ENCODE data around the gene CCNY. TPM values are rescaled to one million over a fixed set of nuclear protein-coding genes. Genes with fewer than 3 reads are reported as not detected.

CCNY gene
- total and polyA plus RNA-seq, 2 of the 4 experiments (the other 2 are of a cell fraction) = 38.0 to 131 TPM

- dilution Hi-C loops (cut with HindIII; ENCODE audit: low sequenced_read_pairs, unreplicated experiment) (no loop called here), in situ Hi-C loops (cut with MboI; ENCODE audit: low sequenced_read_pairs) (no loop called here), intact Hi-C loops (cut with micrococcal nuclease) (no loop called here)
- H3K79me1 ChIP-seq (ENCODE audit: low read depth in 1 of 2, low read length in 2 of 2) = peaks cover 26 to 59% of the 10 kb centered on the region in 2 experiments
- no peak overlapping the region for H3K56ac ChIP-seq (ENCODE audit: extremely low read depth, insufficient read depth, low read length)
- POLR2A ChIA-PET (ENCODE audit: unreplicated experiment) = no interaction called here
- H3K9ac ChIP-seq (ENCODE audit: low read depth, low read length) = no peak overlapping the region
- peaks cover 18% of the 10 kb centered on the region for H3K9me1 ChIP-seq (ENCODE audit: insufficient read depth, low read length)
- H4K8ac ChIP-seq (ENCODE audit: low read depth in 2 of 2, low read length in 2 of 2) = no peak overlapping the region
- no peaks in the 10 kb centered on the region for H3K27me3 ChIP-seq (ENCODE audit: control insufficient read depth, insufficient read depth, low read length)
- no peak overlapping the region for H2AFZ ChIP-seq (replicated peaks; ENCODE audit: low read length, poor library complexity)
- no peak overlapping the region for H3K4ac ChIP-seq (ENCODE audit: low read depth, low read length)
- H2AK9ac ChIP-seq (replicated peaks; ENCODE audit: low read depth, low read length, poor library complexity) = no peak overlapping the region
- no peak overlapping the region for H4K91ac ChIP-seq (ENCODE audit: insufficient read depth, low read depth, low read length)
- H2BK120ac ChIP-seq (ENCODE audit: low read depth, low read length) = no peak overlapping the region
- CTCF ChIA-PET = no interaction called here
- no peak overlapping the region for H3K27ac ChIP-seq (ENCODE audit: insufficient read depth, low read length)
- H2BK15ac ChIP-seq (ENCODE audit: low read depth, low read length) = no peak overlapping the region
- no peak overlapping the region for H2BK5ac ChIP-seq (ENCODE audit: low read depth, low read length, poor library complexity, severe bottlenecking)
- H3K14ac ChIP-seq (replicated peaks; ENCODE audit: low read depth, low read length) = no peak overlapping the region
- H3K4me1 ChIP-seq (ENCODE audit: control insufficient read depth, insufficient read depth, low read length) = no peaks in the 10 kb centered on the region
- DNase-seq (no peak), ATAC-seq (ENCODE audit: low read depth) (no peak)
- H3K9me3 ChIP-seq (ENCODE audit: control insufficient read depth, insufficient read depth, low read length) = no peaks in the 10 kb centered on the region
- H3K4me2 ChIP-seq (ENCODE audit: low read depth, low read length) = no peak overlapping the region
- H4K20me1 ChIP-seq (ENCODE audit: insufficient read depth, low read length) = peaks cover 21% of the 10 kb centered on the region; the same call in 1 of the 2 replicates
- H3K23ac ChIP-seq (ENCODE audit: low read depth, low read length) = no peak overlapping the region
- H3K4me3 ChIP-seq (ENCODE audit: insufficient read depth, low read depth, low read length) = no peak overlapping the region
- H4K5ac ChIP-seq (ENCODE audit: low read depth, low read length) = no peak overlapping the region
- peaks cover 5% of the 10 kb centered on the region for H3K36me3 ChIP-seq (ENCODE audit: control insufficient read depth, insufficient read depth, low read length)
- H2AK5ac ChIP-seq (ENCODE audit: low read depth, low read length) = no peak overlapping the region
- no peak for TF ChIP-seq MXI1 (IDR thresholded peaks at IDR 0.05; ENCODE audit: borderline replicate concordance, low read depth, low read length)
- no peak for TF ChIP-seq MAZ (IDR thresholded peaks at IDR 0.05; ENCODE audit: borderline replicate concordance, low read depth, low read length)
- TF ChIP-seq CEBPB (IDR thresholded peaks at IDR 0.05; ENCODE audit: low read depth, low read length) = no peak
- TF ChIP-seq FOS (IDR thresholded peaks at IDR 0.05; ENCODE audit: low read depth, low read length) = no peak
- no peak for TF ChIP-seq RAD21 (IDR thresholded peaks at IDR 0.05; ENCODE audit: low read length)
- TF ChIP-seq POLR2A (IDR thresholded peaks at IDR 0.05; ENCODE audit: low read depth, low read length) = no peak
- no peak for TF ChIP-seq USF2 (IDR thresholded peaks at IDR 0.05; ENCODE audit: low read depth, low read length)
- H2BK20ac ChIP-seq (ENCODE audit: low read depth, low read length) = no peak overlapping the region
- H3K18ac ChIP-seq (ENCODE audit: low read depth, low read length) = no peak overlapping the region
- WGBS, 2 experiments (ENCODE audit: extremely low coverage in 2 of 2, insufficient read length in 1 of 2) = no CpG with 5 or more reads among the region's 3 CpGs
- BruUV-seq (replicated peaks) = no TSS peak
Observed at GRCh38 chr10:35505241-35505873, 169.0 kb downstream of the CCNY start.
